ENCODE results near the gene MLH3.

The MLH3 gene

GRCh38 chr14:75067212-75067611 lies 15.9 kb upstream of the MLH3 start:
- DNase-seq (ENCODE audit: low read depth in 3 of 3) = no peak

- DNase-seq (ENCODE audit: low read depth in 3 of 3) = no peak
Observed at GRCh38 chr14:75066691-75067090, 15.4 kb upstream of the MLH3 start.

DNA sequence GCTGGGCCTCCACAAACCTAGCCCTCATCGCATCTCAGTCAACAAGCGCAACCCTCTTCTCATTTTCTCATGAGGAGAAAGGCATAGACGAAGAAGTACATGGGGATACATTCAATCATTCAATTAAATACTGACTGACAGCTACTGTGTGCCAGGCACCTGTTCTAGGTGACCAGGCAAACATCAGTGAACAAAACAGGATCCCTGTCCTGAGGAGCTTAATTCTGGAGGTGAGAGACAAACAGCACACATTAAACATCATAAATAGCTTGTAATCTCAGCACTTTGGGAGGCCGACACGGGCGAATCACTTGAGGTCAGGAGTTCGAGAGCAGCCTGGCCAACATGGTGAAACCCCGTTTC lies 12.9 kb upstream of the MLH3 start:
- DNase-seq (ENCODE audit: low read depth in 3 of 3) = no peak

- DNase-seq (ENCODE audit: low read depth in 3 of 3) = peak; percentile 83 to 86 (median 84)
Observed at GRCh38 chr14:75063491-75064204, 12.4 kb upstream of the MLH3 start, which contains the start of gene ACYP1. TSS of gene ACYP1 (minus strand) at chr14:75064024. CDS start at chr14:75063553, 471 bp downstream.

- DNase-seq (ENCODE audit: low read depth in 3 of 3) = no peak
Observed at GRCh38 chr14:75063013-75063412, 11.7 kb upstream of the MLH3 start.

DNA sequence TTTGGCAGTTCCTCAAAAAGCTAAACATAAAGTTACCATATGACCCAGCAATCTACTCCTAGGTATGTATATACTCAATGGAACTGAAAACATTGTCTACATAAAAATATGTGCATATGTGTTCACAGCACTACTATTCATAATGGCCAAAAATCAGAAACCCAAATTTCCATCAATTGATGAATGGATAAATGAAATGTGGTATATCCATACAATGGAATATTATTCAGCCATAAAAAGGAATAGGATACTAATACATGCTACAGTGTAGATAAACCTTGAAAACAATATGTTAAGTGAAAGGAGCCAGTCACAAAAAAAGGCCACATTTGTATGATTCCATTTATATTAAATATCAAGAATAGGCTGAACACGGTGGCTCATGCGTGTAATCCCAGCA lies 9.2 kb upstream of the MLH3 start:
- DNase-seq (ENCODE audit: low read depth in 3 of 3) = no peak

GRCh38 chr14:75059642-75060041 lies 8.4 kb upstream of the MLH3 start:
- DNase-seq (ENCODE audit: low read depth in 3 of 3) = no peak

- DNase-seq (ENCODE audit: low read depth in 3 of 3) = no peak
Observed at GRCh38 chr14:75054421-75054820, 3.2 kb upstream of the MLH3 start.

GRCh38 chr14:75053396-75054291 lies 2.4 kb upstream of the MLH3 start:
- DNase-seq (ENCODE audit: low read depth in 3 of 3) = no peak

GRCh38 chr14:75051556-75051899 lies 261 bp upstream of the MLH3 start:
- DNase-seq (ENCODE audit: low read depth in 3 of 3) = no peak

GRCh38 chr14:75049731-75050201 lies 1.5 kb downstream of the MLH3 start:
- no peak for DNase-seq (ENCODE audit: low read depth in 3 of 3)

GRCh38 chr14:75049136-75049535 lies 2.1 kb downstream of the MLH3 start:
- no peak for DNase-seq (ENCODE audit: low read depth in 3 of 3)

GRCh38 chr14:75048101-75048500 lies 3.2 kb downstream of the MLH3 start:
- no peak for DNase-seq (ENCODE audit: low read depth in 3 of 3)

DNA sequence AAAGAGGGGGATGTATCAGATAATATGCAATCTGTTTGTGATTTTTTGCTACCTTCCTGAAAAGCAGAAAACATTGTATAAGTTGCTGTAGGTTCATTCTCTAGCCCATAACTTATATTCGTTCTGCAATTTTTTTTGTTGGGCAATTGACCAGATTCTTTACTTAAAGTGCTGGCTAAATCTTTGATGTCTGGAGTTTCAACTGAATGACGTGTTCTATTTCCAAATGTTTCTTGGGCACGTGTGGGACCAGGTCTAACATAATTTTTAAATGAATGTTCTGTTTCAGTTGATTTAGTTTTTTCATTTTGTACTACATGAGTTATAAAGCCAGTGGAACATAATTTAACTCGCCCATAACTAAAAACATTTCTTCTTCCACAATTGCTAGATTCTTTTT lies 3.8 kb downstream of the MLH3 start:
- no peak for DNase-seq (ENCODE audit: low read depth in 3 of 3)

DNA sequence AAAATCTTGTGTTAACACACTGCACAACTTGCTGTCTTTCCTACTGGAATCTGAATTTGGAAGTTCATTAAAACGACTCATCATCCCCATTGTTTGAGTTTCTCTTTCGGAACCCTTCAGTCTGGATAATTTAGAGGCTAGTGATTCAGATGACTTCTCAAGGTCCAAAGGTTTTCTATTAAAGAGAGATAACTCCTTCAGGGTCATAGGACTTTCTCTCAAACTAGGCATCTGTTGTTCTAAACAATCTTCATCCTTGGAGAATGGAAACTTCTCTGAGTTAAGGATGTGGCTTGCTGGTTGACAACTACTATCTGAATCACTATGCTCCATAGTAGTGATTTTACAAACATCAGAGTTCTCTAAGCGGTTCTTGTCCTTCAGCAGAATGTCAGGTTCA lies 4.4 kb downstream of the MLH3 start:
- no peak for DNase-seq (ENCODE audit: low read depth in 3 of 3)

- DNase-seq (ENCODE audit: low read depth in 3 of 3) = no peak
Observed at GRCh38 chr14:75046275-75046674, 5.0 kb downstream of the MLH3 start.

GRCh38 chr14:75044752-75045151 lies 6.5 kb downstream of the MLH3 start:
- DNase-seq (ENCODE audit: low read depth in 3 of 3) = no peak

DNA sequence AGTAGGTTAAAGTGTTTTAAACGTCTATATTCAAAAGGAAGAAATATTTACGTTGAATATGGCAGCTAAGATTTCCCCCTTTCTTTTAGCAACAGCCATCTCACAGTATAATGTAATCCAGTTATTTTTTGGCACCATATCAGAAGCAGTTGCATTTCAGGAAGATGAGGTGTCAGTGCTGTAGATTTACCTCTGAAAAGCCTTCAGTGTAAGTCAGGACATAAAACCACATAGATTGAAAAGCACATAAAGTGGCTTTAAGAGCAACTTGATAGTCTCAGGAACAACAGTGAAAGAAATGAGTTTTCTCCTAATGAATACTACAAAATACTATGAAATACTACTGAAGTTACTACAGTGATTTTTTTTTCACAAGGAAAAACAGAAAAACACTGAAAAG lies 6.9 kb downstream of the MLH3 start:
- DNase-seq (ENCODE audit: low read depth in 3 of 3) = no peak

DNA sequence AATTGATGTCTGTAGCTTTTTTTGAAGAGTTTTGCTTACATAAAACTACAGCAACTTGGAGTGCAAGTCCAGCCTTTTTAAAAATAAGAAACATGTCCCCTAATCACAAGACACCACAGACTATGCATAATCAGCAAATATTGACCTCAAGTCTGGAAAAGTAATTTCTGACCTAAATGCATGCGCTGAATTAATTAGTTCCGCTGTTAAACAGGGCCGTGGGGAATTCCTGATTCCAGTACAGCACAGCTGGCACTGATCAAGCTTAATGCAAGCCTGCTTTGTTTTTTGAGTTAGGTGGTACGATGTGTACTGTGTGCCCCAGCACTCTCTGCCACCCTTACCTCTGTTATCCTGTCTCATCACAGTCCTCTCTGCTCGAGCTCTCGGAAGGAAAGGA lies 9.2 kb downstream of the MLH3 start:
- no peak for DNase-seq (ENCODE audit: low read depth in 3 of 3)

DNA sequence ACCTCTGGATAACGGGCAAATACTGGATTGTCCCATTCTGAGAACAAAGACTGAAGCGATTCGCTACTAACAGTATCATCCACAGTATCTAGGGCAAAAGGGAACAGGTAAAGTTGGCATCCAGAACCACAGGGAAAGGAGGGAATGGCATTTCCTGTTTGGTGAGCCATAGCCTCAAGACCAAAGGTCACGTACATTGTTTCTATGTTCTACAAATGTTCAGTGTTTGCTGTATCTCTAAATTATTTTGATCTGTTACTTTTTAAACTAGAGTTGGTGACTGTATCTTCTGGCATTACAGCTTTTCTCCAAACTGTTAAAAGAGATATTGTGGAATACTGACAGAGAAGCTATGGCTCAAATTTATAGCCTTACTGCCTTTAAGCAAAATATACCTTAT lies 9.7 kb downstream of the MLH3 start:
- no peak for DNase-seq (ENCODE audit: low read depth in 3 of 3)

- no peak for DNase-seq (ENCODE audit: low read depth in 3 of 3)
Observed at GRCh38 chr14:75040959-75041358, 10.3 kb downstream of the MLH3 start.

- no peak for DNase-seq (ENCODE audit: low read depth in 3 of 3)
Observed at GRCh38 chr14:75040507-75040906, 10.8 kb downstream of the MLH3 start.

DNA sequence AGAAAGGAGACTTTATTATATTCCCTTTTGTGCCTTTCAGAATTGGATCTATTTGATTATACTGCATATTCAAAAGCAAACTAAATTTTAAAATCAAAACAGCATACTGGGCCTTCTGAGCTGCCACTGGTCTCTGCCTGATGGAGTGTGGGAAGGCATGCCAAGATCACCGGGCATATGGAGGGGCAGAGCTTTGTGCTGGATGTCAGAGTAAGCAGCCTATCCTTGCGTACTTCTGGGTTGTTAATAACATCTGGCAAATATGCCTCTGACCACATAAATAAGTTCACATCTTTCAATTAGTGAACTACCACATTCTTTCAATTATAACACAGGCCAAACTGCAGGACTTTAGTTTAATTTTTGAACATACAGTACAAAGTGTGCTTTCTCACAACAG lies 18.3 kb downstream of the MLH3 start:
- DNase-seq (ENCODE audit: low read depth in 3 of 3) = no peak

Data from stimulated activated CD4-positive, alpha-beta T cell treated with anti-CD3 and anti-CD28 coated beads, TNF-alpha, amount 100 ng/mL, for 48 hours (primary cell).